Jurkat, Clone E6-1 (cell line): Measurements from ENCODE around the gene MAP2K5.

Experiments used
- DNase-seq: peaks from one replicate; pipeline ENCODE4 v3.0.0-alpha.2; 2011; ENCODE audit warnings: low read depth, low spot score
- H3K4me3 ChIP-seq: 2 replicates; pipeline ENCODE4 v1.5.1; 2011; ENCODE audit warnings: mild to moderate bottlenecking, low read length, control low read depth, moderate library complexity

MAP2K5 gene

GRCh38 chr15:67766968-67767367 is 224.5 kb downstream of the MAP2K5 start:
- no peak for DNase-seq
- no peak overlapping the region for H3K4me3 ChIP-seq

- H3K4me3 ChIP-seq: no peak overlapping the region
- no peak for DNase-seq
These were observed 225.9 kb downstream of the MAP2K5 start for GRCh38 chr15:67768313-67768977.

- H3K4me3 ChIP-seq: no peak overlapping the region
- DNase-seq: no peak
These were observed 227.2 kb downstream of the MAP2K5 start for GRCh38 chr15:67769497-67770357.

GRCh38 chr15:67770358-67770628 is 227.8 kb downstream of the MAP2K5 start:
- DNase-seq: no peak
- H3K4me3 ChIP-seq: no peak overlapping the region

DNA sequence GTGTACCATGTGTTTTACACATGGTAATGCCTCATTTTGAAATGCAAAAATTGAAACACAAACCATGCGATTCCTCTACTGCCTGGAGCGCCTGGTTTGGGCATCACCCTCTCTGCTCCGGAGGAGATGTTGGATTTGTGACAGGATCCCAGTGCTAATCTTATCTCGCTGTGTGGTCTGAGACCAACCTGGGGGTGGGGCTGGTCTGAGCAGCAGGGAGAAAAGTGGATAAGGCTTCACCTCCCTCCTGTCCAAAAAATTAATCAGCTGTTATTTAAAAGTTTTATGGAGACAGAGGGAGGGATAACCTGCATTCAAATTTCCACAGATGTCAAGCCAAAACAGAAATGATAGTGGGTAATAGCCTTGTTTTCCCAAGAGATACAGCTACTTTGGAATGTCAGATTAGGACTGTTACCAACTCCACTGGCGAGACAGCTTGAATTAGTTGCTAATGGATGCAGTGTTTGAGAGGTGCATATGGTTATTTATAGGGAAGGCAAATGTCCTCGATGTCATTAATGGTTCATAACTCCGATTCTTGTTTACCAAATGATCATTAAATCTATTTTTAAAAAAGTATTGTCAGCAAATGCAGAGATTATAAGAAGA is 228.8 kb downstream of the MAP2K5 start:
- H3K4me3 ChIP-seq: no peak overlapping the region
- no peak for DNase-seq

DNA sequence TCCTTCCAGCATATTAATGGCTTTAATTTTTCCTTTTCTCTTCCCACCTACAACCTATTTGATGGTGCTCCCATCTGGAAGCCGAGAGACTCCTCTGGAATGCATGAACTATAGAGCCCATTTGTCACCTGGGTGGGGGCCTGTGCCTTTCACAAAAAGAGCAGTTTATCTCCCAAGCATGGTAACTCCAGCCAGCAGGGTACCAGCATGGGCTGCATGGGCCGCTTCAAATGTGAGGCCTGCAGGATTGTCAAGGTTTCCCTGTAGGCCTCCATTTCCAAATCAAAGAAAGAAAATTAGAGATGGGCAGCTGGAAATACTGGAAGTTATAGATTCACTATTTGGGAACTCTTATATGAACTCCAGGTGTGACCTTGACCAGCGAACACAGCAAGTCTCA is 232.1 kb downstream of the MAP2K5 start:
- no peak for DNase-seq
- no peak overlapping the region for H3K4me3 ChIP-seq

DNA sequence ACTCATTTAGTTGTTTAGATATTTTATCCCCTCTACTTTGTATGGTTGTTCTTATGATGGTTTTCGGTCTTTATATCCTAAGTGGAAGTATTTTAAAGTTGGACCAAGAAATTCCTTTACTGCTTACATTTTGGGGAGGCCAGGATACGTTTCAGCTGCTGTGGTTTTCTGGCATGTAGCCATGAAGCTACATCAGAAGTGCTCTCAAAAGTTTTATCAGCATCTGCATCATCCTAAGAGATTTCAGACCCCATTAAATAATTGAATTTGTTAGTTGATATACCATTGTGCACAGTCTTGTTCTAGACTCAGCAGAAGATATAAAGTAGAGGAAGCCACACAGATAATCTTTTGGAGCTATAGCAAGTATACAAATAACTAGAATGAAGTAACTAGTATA is 232.7 kb downstream of the MAP2K5 start:
- no peak for DNase-seq
- H3K4me3 ChIP-seq: no peak overlapping the region

DNA sequence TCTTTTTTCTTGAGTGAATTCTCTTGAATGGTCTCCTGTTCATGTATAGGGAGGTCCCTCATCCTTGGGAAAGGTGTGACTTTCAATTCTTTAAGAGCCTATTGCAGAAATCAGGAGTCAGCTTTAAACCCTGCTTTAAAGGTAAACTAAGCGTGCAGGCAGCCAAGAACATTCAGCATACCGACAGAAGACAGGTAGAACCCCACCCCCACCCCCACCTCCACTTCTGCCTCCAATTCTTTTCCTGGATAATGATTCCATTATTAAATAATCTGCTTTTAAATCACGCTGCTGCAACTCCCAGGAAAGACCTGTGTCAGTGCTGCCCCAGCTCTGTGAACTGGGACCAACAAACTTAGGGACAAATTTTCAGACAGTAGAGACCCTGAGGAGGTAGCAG is 233.5 kb downstream of the MAP2K5 start:
- H3K4me3 ChIP-seq: no peak overlapping the region
- DNase-seq: no peak

GRCh38 chr15:67776600-67776999 is 234.1 kb downstream of the MAP2K5 start:
- DNase-seq: no peak
- H3K4me3 ChIP-seq: no peak overlapping the region

DNA sequence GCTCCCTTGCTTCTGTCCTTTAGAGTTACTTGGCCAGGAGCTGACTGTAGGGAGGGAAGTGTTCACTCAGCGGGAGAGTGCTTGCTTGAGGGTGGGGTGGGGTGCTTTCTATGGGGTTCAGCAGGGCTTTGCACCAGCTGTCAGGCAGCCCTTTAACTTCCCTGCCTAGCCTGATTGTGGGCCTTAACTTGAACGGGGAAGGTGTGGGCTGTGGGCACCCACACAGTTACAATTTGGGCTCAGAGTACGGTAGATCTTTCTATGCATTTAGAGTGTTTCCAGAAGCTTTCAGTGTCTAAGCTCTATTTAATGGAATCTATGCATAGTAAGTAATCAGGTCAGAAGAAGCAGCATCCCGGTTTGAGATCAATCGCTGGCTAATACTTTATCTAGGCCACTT is 234.6 kb downstream of the MAP2K5 start:
- no peak for DNase-seq
- no peak overlapping the region for H3K4me3 ChIP-seq

DNA sequence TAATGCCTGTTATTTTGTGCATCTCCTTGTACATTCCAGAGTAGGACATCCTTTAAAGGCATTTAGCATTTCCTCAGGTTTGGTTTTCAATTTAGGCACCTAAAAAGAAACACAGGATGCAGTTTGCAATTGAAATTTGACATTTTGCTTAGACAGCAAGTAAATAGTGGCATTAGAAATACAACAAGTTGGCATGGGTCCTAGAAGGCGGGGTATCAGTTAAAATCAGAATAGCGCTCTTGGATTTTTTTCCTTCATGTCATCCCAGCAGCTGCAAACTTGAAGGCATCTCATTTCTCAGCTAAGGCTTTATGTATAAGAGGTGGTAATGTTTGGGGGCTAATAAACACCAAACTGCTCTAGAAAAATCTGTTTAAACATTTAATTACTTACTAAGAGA is 235.3 kb downstream of the MAP2K5 start:
- DNase-seq: no peak
- H3K4me3 ChIP-seq: no peak overlapping the region

DNA sequence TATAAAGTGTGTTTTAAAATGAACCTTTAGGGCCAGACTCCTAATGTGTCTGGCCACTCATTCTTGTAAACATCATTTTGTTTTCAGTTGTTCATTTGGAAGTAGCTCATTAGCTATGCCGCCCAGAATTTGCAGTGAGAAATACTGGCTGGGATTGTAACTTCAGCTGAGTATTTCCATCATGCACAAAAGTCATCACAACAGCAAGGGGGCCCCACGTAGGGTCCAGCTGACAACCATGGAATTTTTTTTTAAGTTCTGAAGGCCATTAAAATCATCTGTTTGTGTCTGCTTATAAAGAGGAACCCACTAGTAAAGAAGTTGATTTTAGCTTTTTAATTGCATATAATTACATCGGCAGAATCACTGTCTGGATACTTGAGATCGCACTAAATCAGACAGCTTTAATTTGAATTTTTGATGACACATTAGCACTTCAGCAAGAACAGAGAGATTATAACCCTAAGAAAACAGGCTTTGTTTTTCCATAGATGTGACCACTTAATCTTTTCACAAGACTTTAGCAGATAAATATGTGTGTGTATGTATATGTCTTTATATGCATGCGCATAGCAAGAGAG is 236.6 kb downstream of the MAP2K5 start:
- H3K4me3 ChIP-seq: no peak overlapping the region
- DNase-seq: no peak

- no peak for DNase-seq
- no peak overlapping the region for H3K4me3 ChIP-seq
These were observed 237.1 kb downstream of the MAP2K5 start for GRCh38 chr15:67779549-67780111.

- no peak for DNase-seq
- H3K4me3 ChIP-seq: no peak overlapping the region
These were observed 238.6 kb downstream of the MAP2K5 start for GRCh38 chr15:67781061-67781460.

DNA sequence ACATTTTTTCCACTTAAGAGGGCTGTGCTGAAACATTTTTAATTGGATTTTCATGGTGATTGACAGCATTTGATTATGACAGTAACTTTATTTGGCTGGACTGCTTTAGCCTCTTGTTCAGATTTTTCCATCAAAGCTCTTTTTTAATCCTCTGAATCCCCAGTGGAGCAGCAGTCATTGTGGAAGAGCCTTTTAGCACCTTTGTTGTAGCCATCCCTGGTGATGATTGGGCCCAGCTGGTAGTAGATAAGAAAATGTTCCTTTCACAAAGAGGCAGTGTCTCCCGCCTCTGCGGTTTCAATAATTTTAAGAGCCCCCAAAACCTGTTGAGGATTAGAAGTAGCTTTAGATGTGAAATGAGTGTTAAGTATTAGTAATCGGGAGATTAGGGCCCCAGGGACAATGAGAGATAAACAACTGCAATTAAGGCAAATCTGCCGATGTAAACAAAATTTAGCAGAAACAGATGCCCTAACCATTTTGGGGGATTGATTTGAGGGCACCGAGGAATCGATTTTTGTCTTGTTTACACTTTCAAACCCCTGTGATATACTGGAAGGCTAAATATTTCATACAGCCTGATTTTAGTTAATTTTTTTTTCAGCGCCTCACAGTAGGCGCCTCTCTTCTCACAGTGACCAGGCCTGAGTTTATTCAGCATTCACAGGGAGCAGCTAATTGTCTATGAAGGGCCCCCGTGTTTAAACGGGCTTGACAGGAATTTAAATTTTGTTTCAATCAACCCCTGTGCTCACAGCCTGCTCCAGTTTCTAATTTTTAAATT is 239.6 kb downstream of the MAP2K5 start:
- H3K4me3 ChIP-seq: peak overlapping the region; percentile 48
- no peak for DNase-seq

- no peak for DNase-seq
- H3K4me3 ChIP-seq: peak overlapping the region; percentile 48
These were observed 240.1 kb downstream of the MAP2K5 start for GRCh38 chr15:67782691-67782991.

DNA sequence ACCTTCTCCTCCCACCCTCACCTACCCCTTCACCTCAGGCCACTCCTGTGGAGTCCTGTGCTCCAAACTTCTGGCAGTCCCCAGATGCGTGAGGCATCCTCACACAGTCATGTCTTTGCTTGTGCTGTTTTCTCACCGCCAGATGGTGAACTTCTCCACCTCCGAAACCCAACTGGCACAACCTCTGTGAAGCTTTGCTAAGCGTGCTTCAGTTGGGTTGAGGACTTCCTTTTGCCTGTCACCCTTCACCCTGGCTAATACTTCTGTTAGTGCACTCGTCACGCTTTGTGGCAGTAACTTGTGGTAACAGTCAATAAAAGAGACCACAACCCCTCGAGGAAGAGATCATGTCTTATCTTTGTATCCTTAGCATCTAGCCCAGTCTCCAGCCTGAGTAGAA is 240.8 kb downstream of the MAP2K5 start:
- H3K4me3 ChIP-seq: peak overlapping the region; percentile 48
- DNase-seq: peak; percentile 99

- DNase-seq: peak; percentile 99
- H3K4me3 ChIP-seq: no peak overlapping the region; the same call in 1 of the 2 replicates
These were observed 241.7 kb downstream of the MAP2K5 start for GRCh38 chr15:67784090-67784781.
